Kidney epithelial cell (primary cell): ENCODE measurements around the gene ZNF521. TPM values are rescaled to one million over a fixed set of nuclear protein-coding genes. Genes with fewer than 3 reads are reported as not detected.
A peak's percentile ranks its signal among the peaks of the same experiment; 100 is the strongest.

Source experiments
- DNase-seq: peaks from one replicate; pipeline ENCODE4 v3.0.0-alpha.2; 2010; ENCODE audit warnings: low read depth
- H3K27me3 ChIP-seq: 2 replicates; pipeline ENCODE4 v1.6.0; 2011; ENCODE audit warnings: low read length; ENCODE audit not compliant: control insufficient read depth, insufficient read depth
- H3K36me3 ChIP-seq: 2 replicates; pipeline ENCODE4 v1.5.1; 2011; ENCODE audit warnings: low read length; ENCODE audit not compliant: control insufficient read depth, insufficient read depth
- H3K4me3 ChIP-seq: 2 replicates; pipeline ENCODE4 v1.5.1; 2011; ENCODE audit warnings: low read depth, mild to moderate bottlenecking, control low read depth, low read length
- total RNA-seq: library from RNA; depleted of rRNA; stranded (reverse); fragments of >200 nt; gene quantifications from 2 replicates; pipeline ENCODE4 v1.2.3, GENCODE V29; 2015
- TF ChIP-seq, protein P1 (sequence below): IDR thresholded peaks from 2 replicates; pipeline ENCODE4 v1.5.1; 2011; ENCODE audit warnings: mild to moderate bottlenecking, moderate library complexity, low read length, control low read depth, inconsistent platforms; ENCODE audit not compliant: insufficient read depth, poor library complexity, severe bottlenecking

ZNF521 gene
- total RNA-seq, 1 donor from 2014 or later: 6.0 TPM

DNA sequence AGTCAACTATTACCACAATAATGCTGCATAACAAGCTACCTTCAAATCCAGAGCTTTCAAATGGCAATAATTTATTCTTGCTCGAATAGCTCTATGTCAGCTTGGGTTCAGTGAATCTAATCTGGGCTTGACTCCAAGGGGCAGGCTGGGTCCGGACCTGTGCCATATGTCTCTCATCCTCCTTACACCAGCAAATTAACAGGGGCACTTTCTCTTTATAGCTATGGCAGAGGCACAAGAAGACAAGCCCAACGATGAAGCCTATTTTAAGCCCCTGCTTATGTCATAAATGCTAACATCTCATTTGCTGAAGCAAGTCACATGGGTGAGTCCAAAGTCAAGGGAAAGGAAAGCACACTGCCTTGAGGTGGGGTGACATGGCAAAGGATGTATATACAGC is 13.3 kb upstream of the ZNF521 start:
- no peak for DNase-seq
- Histone ChIP-seq H3K27me3 (peaks cover 2% of the 10 kb centered on the region), H3K36me3 (no peaks in the 10 kb centered on the region), H3K4me3 (no peak overlapping the region)
- TF ChIP-seq, protein P1, sequence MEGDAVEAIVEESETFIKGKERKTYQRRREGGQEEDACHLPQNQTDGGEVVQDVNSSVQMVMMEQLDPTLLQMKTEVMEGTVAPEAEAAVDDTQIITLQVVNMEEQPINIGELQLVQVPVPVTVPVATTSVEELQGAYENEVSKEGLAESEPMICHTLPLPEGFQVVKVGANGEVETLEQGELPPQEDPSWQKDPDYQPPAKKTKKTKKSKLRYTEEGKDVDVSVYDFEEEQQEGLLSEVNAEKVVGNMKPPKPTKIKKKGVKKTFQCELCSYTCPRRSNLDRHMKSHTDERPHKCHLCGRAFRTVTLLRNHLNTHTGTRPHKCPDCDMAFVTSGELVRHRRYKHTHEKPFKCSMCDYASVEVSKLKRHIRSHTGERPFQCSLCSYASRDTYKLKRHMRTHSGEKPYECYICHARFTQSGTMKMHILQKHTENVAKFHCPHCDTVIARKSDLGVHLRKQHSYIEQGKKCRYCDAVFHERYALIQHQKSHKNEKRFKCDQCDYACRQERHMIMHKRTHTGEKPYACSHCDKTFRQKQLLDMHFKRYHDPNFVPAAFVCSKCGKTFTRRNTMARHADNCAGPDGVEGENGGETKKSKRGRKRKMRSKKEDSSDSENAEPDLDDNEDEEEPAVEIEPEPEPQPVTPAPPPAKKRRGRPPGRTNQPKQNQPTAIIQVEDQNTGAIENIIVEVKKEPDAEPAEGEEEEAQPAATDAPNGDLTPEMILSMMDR: no peak

DNA sequence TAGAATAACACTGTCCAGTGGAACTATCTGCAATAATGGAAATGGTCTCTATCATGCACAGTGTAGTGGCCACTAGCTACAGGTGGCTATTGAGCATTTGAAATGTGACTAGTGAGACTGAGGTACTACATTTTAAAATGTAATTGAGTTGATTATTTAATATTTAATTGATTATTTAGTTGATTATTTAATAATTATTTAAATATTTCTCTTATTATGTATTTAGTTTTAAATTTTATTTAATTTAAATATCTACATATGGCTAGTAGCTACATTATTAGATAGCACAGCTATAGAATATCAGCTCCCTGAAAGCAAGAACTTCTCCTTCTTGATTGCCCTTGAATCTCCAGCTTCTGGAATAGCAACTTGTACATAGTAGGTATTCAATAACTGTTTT is 12.8 kb upstream of the ZNF521 start:
- Histone ChIP-seq H3K36me3 (no peaks in the 10 kb centered on the region), H3K4me3 (no peak overlapping the region), H3K27me3 (peaks cover 2% of the 10 kb centered on the region)
- TF ChIP-seq, protein P1: no peak
- DNase-seq: no peak

DNA sequence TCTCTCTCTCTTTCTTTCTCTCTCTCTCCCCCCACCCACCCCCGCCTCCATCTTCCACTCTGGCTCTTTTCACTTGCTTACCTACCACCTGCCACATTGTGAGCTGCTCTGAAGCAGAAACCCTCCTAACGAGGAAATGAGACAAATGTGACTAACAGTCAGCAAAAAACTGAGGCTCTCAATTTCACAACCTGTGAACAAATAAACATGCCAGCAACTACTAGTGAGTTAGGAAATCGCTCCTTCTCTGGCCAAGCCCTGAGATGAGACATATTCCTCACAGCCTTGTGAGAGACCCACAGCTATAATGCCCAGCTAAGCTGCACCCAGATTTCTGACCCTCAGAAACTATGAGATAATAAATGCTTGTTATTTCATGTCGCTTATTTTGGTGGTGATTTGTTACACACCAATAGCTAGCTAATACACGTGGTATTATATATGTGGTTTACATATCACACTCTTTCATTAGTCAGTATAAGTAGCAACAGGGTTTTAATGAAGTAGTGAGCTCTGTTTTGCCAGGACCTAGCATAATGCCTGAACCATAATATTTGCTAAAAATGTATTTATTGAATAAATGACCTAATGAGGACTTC is 8.4 kb upstream of the ZNF521 start:
- TF ChIP-seq, protein P1: no peak
- Histone ChIP-seq H3K36me3 (no peaks in the 10 kb centered on the region), H3K27me3 (peaks cover 2% of the 10 kb centered on the region), H3K4me3 (no peak overlapping the region)
- no peak for DNase-seq

GRCh38 chr18:25353080-25353479 is 1.1 kb upstream of the ZNF521 start:
- TF ChIP-seq, protein P1: no peak
- Histone ChIP-seq H3K4me3 (no peak overlapping the region), H3K27me3 (peaks cover 4% of the 10 kb centered on the region), H3K36me3 (no peaks in the 10 kb centered on the region)
- DNase-seq: no peak

DNA sequence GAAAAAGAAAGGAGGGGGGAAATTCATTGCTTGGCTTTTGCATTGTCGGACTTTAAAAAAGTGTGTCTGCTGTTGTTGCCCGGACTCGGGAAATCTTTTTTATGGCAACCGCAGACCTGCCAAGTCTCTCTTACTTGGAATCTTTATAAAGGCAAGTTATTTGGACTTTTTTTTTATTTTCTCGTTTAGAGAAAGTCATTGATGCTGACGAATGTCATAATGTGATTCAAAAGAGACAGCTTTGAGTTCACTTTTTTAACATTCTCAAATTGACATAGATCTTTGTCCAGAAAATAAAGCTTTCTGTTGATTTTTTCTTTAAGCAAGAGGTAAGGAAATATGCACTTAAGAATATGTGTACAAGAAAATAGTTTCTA is 651 bp upstream of the ZNF521 start:
- H3K27me3 ChIP-seq: peaks cover 4% of the 10 kb centered on the region
- DNase-seq: no peak
- H3K36me3 ChIP-seq: no peaks in the 10 kb centered on the region
- peak overlapping the region; percentile 27 for H3K4me3 ChIP-seq
- TF ChIP-seq, protein P1: no peak

DNA sequence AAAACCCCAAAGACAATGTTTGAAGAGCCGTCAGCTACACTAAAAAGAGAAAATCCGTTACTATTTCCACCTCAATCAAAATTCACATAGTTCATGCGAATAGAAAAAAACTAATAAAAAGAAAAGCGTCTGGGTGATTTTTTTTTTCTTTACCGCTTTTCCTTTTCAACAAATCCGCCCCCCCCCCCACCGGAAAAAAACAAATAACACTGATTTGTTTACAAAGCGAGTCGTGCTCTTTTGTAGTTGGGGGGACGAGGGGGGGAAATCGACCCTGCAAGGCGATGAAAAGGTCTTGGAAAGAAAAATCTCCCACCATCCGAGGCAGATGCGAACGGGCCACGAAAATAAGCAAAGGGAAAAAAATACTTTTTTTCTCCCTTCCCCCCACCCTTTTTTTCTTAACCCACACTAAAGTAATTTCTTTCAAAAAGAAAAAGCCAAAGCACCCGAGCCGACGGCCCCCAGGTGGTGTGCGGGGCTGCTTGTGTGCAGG is 638 bp downstream of the ZNF521 start:
- TF ChIP-seq, protein P1: no peak
- Histone ChIP-seq H3K36me3 (no peaks in the 10 kb centered on the region), H3K4me3 (peak overlapping the region; percentile 76), H3K27me3 (peaks cover 4% of the 10 kb centered on the region)
- no peak for DNase-seq
